Smooth muscle cell (in vitro differentiated cells): ENCODE data around the gene SAMD9. TPM values are rescaled to one million over a fixed set of nuclear protein-coding genes. Genes with fewer than 3 reads are reported as not detected.
"Not testable (repeated sequence)": the region's sequence is repeated elsewhere in the genome, so short reads cannot be mapped to it uniquely, and the experiment has no call there.

ENCODE experiments used
- DNase-seq: peaks from one replicate; lab custom pipeline; 2025; ENCODE audit not compliant: unreplicated experiment; lab: John Stamatoyannopoulos, UW
- H2AFZ ChIP-seq: fragments of 200-600 bp; sonication (generic); 2 replicates; pipeline ENCODE4 v1.6.0; 2016; ENCODE audit warnings: antibody characterized with exemption, low read depth, mild to moderate bottlenecking
- H3F3A ChIP-seq: fragments of 200-600 bp; sonication (generic); 2 replicates; pipeline ENCODE4 v1.6.0; 2017; ENCODE audit warnings: antibody characterized with exemption, low read depth
- H3K27ac ChIP-seq: fragments of 200-600 bp; sonication (generic); 2 replicates; pipeline ENCODE4 v1.5.1; 2016; ENCODE audit warnings: low read depth, mild to moderate bottlenecking
- H3K27me3 ChIP-seq: fragments of 200-600 bp; sonication (generic); 2 replicates; pipeline ENCODE4 v1.6.1; 2016; ENCODE audit warnings: low read depth, mild to moderate bottlenecking
- H3K36me3 ChIP-seq: fragments of 200-600 bp; sonication (generic); 2 replicates; pipeline ENCODE4 v1.5.1; 2016; ENCODE audit warnings: low read depth
- H3K4me1 ChIP-seq: fragments of 200-600 bp; sonication (generic); 2 replicates; pipeline ENCODE4 v1.5.1; 2016; ENCODE audit warnings: low read depth
- H3K4me2 ChIP-seq: fragments of 200-600 bp; sonication (generic); 2 replicates; pipeline ENCODE4 v1.6.0; 2016; ENCODE audit warnings: mild to moderate bottlenecking
- H3K4me3 ChIP-seq: fragments of 200-600 bp; sonication (generic); 2 replicates; pipeline ENCODE4 v1.5.1; 2016; ENCODE audit warnings: mild to moderate bottlenecking
- H3K79me2 ChIP-seq: fragments of 200-600 bp; sonication (generic); 2 replicates; pipeline ENCODE4 v1.6.0; 2016; ENCODE audit warnings: low read depth, mild to moderate bottlenecking
- H3K9ac ChIP-seq: fragments of 200-600 bp; sonication (generic); 2 replicates; pipeline ENCODE4 v1.6.0; 2016; ENCODE audit warnings: low read depth
- H3K9me3 ChIP-seq: fragments of 200-600 bp; sonication (generic); replicated peaks from 2 replicates; pipeline ENCODE4 v1.5.1; 2016; ENCODE audit warnings: low read depth
- H4K20me1 ChIP-seq: fragments of 200-600 bp; sonication (generic); 2 replicates; pipeline ENCODE4 v1.6.0; 2016; ENCODE audit warnings: low read depth
- WGBS: methylation state at CpG from one replicate; pipeline ENCODE4 v1.1.7; 2016; ENCODE audit warnings: low lambda C conversion rate; 5-methylcytosine and 5-hydroxymethylcytosine counted together
- polyA plus RNA-seq: library from polyadenylated mRNA; unstranded; fragments of >200 nt; fragmentation: Nextera tagmentation; extraction: Ambion mirVana; gene quantifications from 2 replicates; pipeline ENCODE4 v1.2.1, GENCODE V29; 2016
- total RNA-seq: library from RNA; depleted of rRNA; stranded (reverse); fragments of >200 nt; gene quantifications from 2 replicates; pipeline ENCODE4 v1.2.3, GENCODE V29; 2014
- TF ChIP-seq, protein P1 (sequence below): fragments of 200-600 bp; sonication (generic); IDR thresholded peaks from 2 replicates; pipeline ENCODE4 v1.5.1; 2017; ENCODE audit warnings: borderline replicate concordance, mild to moderate bottlenecking, antibody characterized with exemption; ENCODE audit not compliant: insufficient read depth, poor library complexity, severe bottlenecking

The SAMD9 gene
- total and polyA plus RNA-seq, 2 experiments from 2014 or later, result 0.26 to 1.8 TPM

DNA sequence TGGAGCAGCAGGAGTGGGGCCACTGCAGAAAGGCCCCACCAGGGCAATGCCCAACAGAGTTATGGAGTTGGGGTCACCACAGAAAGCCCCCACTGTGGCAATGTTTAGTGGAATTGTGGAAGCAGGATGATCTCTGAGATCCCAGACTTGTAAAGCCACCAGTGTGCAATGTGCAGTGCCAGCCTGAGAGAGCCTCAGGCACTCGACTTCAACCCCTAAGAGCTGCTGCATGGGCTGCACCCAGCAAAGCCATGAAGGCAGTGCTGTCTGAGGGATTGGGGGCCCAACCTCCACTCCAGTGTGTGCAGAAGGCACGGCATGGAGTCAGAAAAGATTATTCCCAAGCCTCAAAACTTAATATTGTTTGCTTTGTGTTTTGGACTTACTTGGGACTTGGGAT is 20.4 kb downstream of the SAMD9 start:
- TF ChIP-seq, protein P1, sequence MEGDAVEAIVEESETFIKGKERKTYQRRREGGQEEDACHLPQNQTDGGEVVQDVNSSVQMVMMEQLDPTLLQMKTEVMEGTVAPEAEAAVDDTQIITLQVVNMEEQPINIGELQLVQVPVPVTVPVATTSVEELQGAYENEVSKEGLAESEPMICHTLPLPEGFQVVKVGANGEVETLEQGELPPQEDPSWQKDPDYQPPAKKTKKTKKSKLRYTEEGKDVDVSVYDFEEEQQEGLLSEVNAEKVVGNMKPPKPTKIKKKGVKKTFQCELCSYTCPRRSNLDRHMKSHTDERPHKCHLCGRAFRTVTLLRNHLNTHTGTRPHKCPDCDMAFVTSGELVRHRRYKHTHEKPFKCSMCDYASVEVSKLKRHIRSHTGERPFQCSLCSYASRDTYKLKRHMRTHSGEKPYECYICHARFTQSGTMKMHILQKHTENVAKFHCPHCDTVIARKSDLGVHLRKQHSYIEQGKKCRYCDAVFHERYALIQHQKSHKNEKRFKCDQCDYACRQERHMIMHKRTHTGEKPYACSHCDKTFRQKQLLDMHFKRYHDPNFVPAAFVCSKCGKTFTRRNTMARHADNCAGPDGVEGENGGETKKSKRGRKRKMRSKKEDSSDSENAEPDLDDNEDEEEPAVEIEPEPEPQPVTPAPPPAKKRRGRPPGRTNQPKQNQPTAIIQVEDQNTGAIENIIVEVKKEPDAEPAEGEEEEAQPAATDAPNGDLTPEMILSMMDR, result no peak
- Histone ChIP-seq H3K9ac (no peak overlapping the region), H3K27me3 (peaks cover 18% of the 10 kb centered on the region), H2AFZ (no peak overlapping the region), H4K20me1 (no peaks in the 10 kb centered on the region), H3K4me3 (no peak overlapping the region), H3K27ac (no peak overlapping the region), H3K9me3 (no peaks in the 10 kb centered on the region), H3K4me1 (no peaks in the 10 kb centered on the region), H3K4me2 (no peak overlapping the region), H3F3A (no peaks in the 10 kb centered on the region), H3K36me3 (no peaks in the 10 kb centered on the region), H3K79me2 (no peaks in the 10 kb centered on the region)
- WGBS, result 74% methylated on average over 2 of the region's 2 CpGs
- DNase-seq, result no peak

DNA sequence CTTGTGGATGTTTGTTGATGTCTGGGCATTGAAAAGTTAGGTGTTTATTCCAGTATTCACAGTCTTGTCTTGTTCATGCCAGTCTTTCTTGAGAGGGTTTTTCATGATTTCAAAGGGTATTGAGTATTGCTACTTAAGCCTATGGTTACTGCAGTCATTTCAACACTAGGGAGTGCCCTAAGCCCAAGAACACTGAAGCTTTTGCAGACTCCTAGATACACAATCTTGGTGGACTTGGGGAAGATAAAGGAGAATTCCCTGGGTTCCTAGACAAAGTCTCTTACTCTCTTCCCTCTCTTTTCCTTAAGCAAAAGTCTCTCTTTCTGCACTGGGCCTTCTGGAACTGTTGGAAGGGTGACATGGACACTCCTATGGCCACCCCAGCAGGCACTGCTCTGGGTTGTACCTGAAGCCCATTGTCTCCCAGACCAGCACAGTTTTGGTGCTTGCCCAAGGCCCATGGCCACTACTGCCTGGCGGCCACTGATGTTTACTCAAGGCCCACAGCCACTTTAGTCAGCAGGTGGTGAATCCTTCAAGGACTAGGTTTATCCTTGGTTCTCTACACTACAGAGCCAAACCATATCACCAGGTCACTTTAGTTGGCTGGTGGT is 24.9 kb downstream of the SAMD9 start:
- no peaks in the 10 kb centered on the region for H4K20me1 ChIP-seq
- H3K4me2 ChIP-seq, result no peak overlapping the region
- H3K27me3 ChIP-seq, result no peaks in the 10 kb centered on the region
- no peak overlapping the region for H3K4me3 ChIP-seq
- H3F3A ChIP-seq, result no peaks in the 10 kb centered on the region
- DNase-seq, result no peak
- no peaks in the 10 kb centered on the region for H3K36me3 ChIP-seq
- TF ChIP-seq, protein P1, result no peak
- H3K27ac ChIP-seq, result no peak overlapping the region
- no peak overlapping the region for H2AFZ ChIP-seq
- WGBS, result 89% methylated on average over 1 of the region's 1 CpG
- no peak overlapping the region for H3K9ac ChIP-seq
- no peaks in the 10 kb centered on the region for H3K9me3 ChIP-seq
- H3K4me1 ChIP-seq, result no peaks in the 10 kb centered on the region
- no peaks in the 10 kb centered on the region for H3K79me2 ChIP-seq

DNA sequence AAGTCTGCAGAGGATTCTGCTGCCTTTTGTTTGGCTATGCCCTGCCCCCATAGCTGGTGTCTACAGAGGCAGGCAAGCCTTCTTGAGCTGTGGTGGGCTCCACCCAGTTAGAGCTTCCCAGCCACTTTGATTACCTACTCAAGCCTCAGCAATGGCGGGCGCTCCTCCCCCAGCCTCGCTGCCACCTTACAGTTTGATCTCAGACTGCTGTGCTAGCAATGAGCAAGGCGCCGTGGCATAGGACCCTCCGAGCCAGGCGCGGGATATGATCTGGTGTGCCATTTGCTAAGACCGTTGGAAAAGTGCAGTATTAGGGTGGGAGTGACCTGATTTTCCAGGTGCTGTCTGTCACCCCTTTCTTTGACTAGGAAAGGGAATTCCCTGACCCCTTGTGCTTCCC is 44.4 kb downstream of the SAMD9 start:
- H3K4me3 ChIP-seq, H3K27ac ChIP-seq, H3K27me3 ChIP-seq, H3K4me1 ChIP-seq, H3K36me3 ChIP-seq, H3K4me2 ChIP-seq, H3F3A ChIP-seq, H3K79me2 ChIP-seq, H3K9me3 ChIP-seq, H4K20me1 ChIP-seq, H2AFZ ChIP-seq, DNase-seq, H3K9ac ChIP-seq: not testable (repeated sequence)
- WGBS, result 95% methylated on average over 9 of the region's 9 CpGs

DNA sequence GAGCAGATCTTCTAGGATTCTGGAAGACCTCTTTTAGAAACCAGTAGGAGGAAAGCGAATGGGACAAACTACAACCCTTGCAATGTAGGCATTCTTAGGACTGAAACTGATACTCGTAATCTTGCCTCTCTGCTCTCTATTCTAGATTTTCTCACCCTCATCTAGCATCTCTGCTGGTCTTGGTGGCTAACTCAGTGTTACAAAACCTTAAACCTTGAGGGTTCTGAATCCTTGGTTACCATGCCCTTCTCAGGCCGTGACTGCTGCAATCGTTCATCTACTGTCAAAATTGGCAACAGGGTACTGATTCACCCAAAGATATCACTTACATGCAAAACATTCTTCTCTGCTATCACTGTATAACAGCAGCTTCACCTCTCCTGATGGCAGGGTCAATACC is 55.2 kb downstream of the SAMD9 start:
- Histone ChIP-seq H3K27me3 (peaks cover 5% of the 10 kb centered on the region), H3K27ac (no peak overlapping the region), H3K4me3 (no peak overlapping the region), H3F3A (no peaks in the 10 kb centered on the region), H3K79me2 (no peaks in the 10 kb centered on the region), H3K9ac (no peak overlapping the region), H3K4me2 (no peak overlapping the region), H2AFZ (no peak overlapping the region), H3K36me3 (no peaks in the 10 kb centered on the region), H4K20me1 (no peaks in the 10 kb centered on the region), H3K9me3 (peaks cover 3% of the 10 kb centered on the region), H3K4me1 (no peaks in the 10 kb centered on the region)
- 95% methylated on average over 4 of the region's 4 CpGs for WGBS
- no peak for DNase-seq
- TF ChIP-seq, protein P1, result no peak
